Measurements from ENCODE around the gene SYDE2. TPM values are rescaled to one million over a fixed set of nuclear protein-coding genes. Genes with fewer than 3 reads are reported as not detected.
A peak's percentile ranks its signal among the peaks of the same experiment; 100 is the strongest.

SYDE2 gene
- total RNA-seq, 1 donor from 2014 or later, result 21.4 TPM

DNA sequence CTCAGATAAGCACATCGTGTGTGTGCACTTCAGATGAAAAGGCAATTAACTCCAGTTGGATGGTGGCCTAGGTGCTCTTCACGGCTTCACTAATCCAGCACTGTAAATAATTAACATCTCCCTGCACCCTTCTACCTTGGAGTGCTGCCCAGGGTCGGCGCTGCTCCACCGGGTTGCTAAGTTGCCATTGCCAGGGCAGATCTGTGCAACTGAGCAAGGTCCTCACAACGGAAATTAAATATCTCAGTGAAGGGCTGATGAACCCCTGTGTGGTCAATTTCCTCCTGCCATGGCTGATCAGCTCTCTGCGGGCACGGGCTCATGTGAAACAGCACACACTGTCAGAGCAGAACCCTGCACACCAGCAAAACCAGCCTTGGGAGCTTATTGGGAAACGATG, 63.2 kb downstream of the SYDE2 start:
- H3K27ac ChIP-seq (replicated peaks), result peak overlapping the region; percentile 58
- intact Hi-C loops (cut with micrococcal nuclease), result no loop called here

DNA sequence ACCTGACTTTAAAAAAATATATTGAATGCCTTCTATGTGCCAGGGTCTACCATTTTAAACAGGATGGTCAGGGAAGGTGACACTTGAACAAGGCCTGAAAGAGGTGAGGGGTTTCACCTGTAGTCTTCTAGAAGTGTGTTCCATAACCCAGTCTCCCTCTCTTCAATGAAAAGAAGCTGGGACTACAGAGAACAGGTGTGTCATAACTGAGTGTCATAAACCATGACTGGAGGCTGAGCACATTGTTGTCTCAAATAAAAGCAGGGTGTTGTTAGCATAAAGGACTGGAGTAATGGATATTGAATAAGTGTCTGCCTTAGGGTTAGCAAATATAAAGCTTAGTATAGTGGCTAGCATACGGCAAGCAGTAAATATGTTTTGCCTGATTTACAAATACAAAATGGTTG, 65.4 kb downstream of the SYDE2 start:
- DNase-seq, result no peak
- Histone ChIP-seq H3K27me3 (ENCODE audit: low read depth) (no peaks in the 10 kb centered on the region), H3K4me1 (peaks cover 27% of the 10 kb centered on the region), H3K4me3 (no peak overlapping the region), H3K27ac (replicated peaks) (no peak overlapping the region), H3K9me3 (replicated peaks) (no peaks in the 10 kb centered on the region), H3K36me3 (no peaks in the 10 kb centered on the region)
- intact Hi-C loops (cut with micrococcal nuclease), result no loop called here
- TF ChIP-seq, protein P1, sequence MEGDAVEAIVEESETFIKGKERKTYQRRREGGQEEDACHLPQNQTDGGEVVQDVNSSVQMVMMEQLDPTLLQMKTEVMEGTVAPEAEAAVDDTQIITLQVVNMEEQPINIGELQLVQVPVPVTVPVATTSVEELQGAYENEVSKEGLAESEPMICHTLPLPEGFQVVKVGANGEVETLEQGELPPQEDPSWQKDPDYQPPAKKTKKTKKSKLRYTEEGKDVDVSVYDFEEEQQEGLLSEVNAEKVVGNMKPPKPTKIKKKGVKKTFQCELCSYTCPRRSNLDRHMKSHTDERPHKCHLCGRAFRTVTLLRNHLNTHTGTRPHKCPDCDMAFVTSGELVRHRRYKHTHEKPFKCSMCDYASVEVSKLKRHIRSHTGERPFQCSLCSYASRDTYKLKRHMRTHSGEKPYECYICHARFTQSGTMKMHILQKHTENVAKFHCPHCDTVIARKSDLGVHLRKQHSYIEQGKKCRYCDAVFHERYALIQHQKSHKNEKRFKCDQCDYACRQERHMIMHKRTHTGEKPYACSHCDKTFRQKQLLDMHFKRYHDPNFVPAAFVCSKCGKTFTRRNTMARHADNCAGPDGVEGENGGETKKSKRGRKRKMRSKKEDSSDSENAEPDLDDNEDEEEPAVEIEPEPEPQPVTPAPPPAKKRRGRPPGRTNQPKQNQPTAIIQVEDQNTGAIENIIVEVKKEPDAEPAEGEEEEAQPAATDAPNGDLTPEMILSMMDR (IDR thresholded peaks at IDR 0.05; ENCODE audit: borderline replicate concordance), result no peak

More for the DNA sequence above, 63.2 kb downstream of the SYDE2 start:
- DNase-seq, result peak; percentile 78
- no peaks in the 10 kb centered on the region for H3K9me3 ChIP-seq (replicated peaks)
- H3K4me1 ChIP-seq, result peaks cover 25% of the 10 kb centered on the region
- H3K4me3 ChIP-seq, result no peak overlapping the region
- TF ChIP-seq, protein P1 (IDR thresholded peaks at IDR 0.05; ENCODE audit: borderline replicate concordance), result no peak
- H3K36me3 ChIP-seq, result no peaks in the 10 kb centered on the region
- no peaks in the 10 kb centered on the region for H3K27me3 ChIP-seq (ENCODE audit: low read depth)

- H3K36me3 ChIP-seq, result no peaks in the 10 kb centered on the region
- no peak overlapping the region for H3K4me3 ChIP-seq
- DNase-seq, result no peak
- H3K9me3 ChIP-seq (replicated peaks), result no peaks in the 10 kb centered on the region
- peaks cover 27% of the 10 kb centered on the region for H3K4me1 ChIP-seq
- no peaks in the 10 kb centered on the region for H3K27me3 ChIP-seq (ENCODE audit: low read depth)
- intact Hi-C loops (cut with micrococcal nuclease), result no loop called here
- TF ChIP-seq, protein P1 (IDR thresholded peaks at IDR 0.05; ENCODE audit: borderline replicate concordance), result no peak
- no peak overlapping the region for H3K27ac ChIP-seq (replicated peaks)
Observed at GRCh38 chr1:85134583-85135391, 66.0 kb downstream of the SYDE2 start.

DNA sequence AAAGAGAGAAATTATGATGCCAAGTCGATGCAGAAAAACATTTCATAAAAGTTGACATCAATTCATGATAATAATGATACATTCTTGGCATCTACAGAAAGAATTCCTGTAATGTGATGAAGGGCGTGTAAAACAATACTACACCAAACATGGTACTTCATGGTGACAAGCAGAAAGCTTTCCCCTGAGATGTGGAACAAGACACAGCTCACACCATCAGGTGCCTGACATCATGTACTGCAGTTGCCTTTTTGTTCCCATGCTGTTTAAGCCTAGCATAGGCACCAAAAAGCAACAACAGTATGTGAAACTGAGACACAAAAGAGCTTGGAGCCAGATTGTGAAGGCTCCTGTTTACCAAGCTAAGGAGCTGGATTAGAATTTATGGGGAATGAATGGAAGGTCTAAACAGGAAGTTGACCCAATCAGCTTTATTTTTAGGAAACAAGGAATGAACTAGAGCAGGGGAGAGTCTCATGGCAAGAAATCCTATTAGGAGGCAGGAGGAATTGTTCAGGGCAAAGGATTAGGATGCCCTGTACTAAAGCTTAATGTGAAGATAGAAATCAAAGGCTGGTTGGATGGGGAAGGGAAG, 67.2 kb downstream of the SYDE2 start:
- DNase-seq, result no peak
- no peaks in the 10 kb centered on the region for H3K9me3 ChIP-seq (replicated peaks)
- intact Hi-C loops (cut with micrococcal nuclease), result no loop called here
- peak overlapping the region; percentile 6 for H3K27ac ChIP-seq (replicated peaks)
- H3K36me3 ChIP-seq, result no peaks in the 10 kb centered on the region
- H3K27me3 ChIP-seq (ENCODE audit: low read depth), result no peaks in the 10 kb centered on the region
- TF ChIP-seq, protein P1 (IDR thresholded peaks at IDR 0.05; ENCODE audit: borderline replicate concordance), result no peak
- H3K4me1 ChIP-seq, result peaks cover 27% of the 10 kb centered on the region
- no peak overlapping the region for H3K4me3 ChIP-seq

- intact Hi-C loops (cut with micrococcal nuclease), result no loop called here
- H3K27ac ChIP-seq (replicated peaks), result no peak overlapping the region
- TF ChIP-seq, protein P1 (IDR thresholded peaks at IDR 0.05; ENCODE audit: borderline replicate concordance), result no peak
Observed at GRCh38 chr1:85132078-85132720, 68.6 kb downstream of the SYDE2 start.

More at GRCh38 chr1:85132078-85132720, 68.6 kb downstream of the SYDE2 start:
- H3K9me3 ChIP-seq (replicated peaks), result no peaks in the 10 kb centered on the region
- peaks cover 21% of the 10 kb centered on the region for H3K4me1 ChIP-seq
- DNase-seq, result no peak
- H3K4me3 ChIP-seq, result no peak overlapping the region
- no peaks in the 10 kb centered on the region for H3K36me3 ChIP-seq
- H3K27me3 ChIP-seq (ENCODE audit: low read depth), result no peaks in the 10 kb centered on the region
